ENCODE measurements around the gene XRCC5.

The XRCC5 gene

DNA sequence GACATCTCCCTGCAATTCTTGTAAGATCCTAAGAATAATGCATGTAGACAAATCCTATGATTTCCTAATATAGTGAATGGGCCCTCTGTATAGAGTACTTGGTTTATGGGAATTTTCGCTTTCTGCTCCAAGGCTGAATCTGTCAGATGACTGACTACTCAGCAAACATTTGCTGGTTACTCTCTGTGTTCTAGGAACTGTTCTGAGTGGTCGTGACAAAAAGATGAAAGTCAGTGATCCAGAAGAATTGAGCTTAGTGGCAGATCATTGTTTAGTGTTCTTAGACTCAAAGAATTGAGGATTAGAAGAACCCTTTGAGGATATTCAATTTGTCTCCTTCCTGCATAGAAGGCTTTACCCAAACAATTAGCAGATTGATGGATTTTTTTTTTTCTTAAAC is 10.0 kb downstream of the XRCC5 start:
- Histone ChIP-seq H3K4me3 (ENCODE audit: low read depth, low read length) (no peak overlapping the region), H3K4me1 (ENCODE audit: control insufficient read depth, insufficient read depth, low read length) (0 out of 2 replicates have a peak, but pooled peaks cover 2% of the 10 kb centered on the region), H3K9me3 (ENCODE audit: control insufficient read depth, insufficient read depth, low read depth, low read length) (no peaks in the 10 kb centered on the region), H3K27ac (ENCODE audit: extremely low read depth, low read depth, low read length) (no peak overlapping the region), H3K36me3 (ENCODE audit: control insufficient read depth in 2 of 2, insufficient read depth in 1 of 2, low read length in 2 of 2) (peaks cover 62 to 95% of the 10 kb centered on the region in 2 experiments)
- POLR2A ChIA-PET: interaction anchor here (0.7 kb wide), 1 partner anchor 68 kb away, joined by 3 read pairs; no protein-coding TSS in a partner anchor
- TF ChIP-seq ZNF112 (tag by site-specific recombination; IDR thresholded peaks at IDR 0.05) (no peak), ZNF510 (tag by site-specific recombination; IDR thresholded peaks at IDR 0.05; ENCODE audit: insufficient replicate concordance) (no peak)
- CTCF ChIA-PET: interaction anchor here (0.7 kb wide), 1 partner anchor 9 kb away, joined by 3 read pairs; no protein-coding TSS in a partner anchor

DNA sequence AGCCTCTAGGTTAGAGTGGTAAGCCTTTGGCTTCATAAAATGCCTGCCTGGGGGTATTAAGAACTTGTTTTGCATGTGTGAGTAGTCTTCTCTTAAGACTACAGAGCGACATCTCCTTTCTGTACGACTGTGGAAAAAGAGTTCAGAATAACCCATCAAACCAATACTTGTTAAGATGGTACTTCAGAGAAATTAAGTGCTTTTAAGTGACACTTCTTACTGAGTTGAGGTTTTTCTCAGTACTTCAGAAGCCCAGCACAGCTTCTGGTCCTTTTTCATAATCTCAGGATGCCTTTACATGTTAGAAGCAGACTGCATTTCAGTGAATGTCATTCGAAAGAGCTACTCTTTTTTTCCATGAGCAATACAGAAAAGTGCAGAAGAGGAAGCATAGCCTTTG is 10.8 kb downstream of the XRCC5 start:
- Histone ChIP-seq H3K9me3 (ENCODE audit: control insufficient read depth, insufficient read depth, low read depth, low read length) (no peaks in the 10 kb centered on the region), H3K4me3 (ENCODE audit: low read depth, low read length) (no peak overlapping the region), H3K4me1 (ENCODE audit: control insufficient read depth, insufficient read depth, low read length) (0 out of 2 replicates have a peak, but pooled peaks cover 2% of the 10 kb centered on the region), H3K27ac (ENCODE audit: extremely low read depth, low read depth, low read length) (no peak overlapping the region), H3K36me3 (ENCODE audit: control insufficient read depth in 2 of 2, insufficient read depth in 1 of 2, low read length in 2 of 2) (peaks cover 70 to 98% of the 10 kb centered on the region in 2 experiments)
- CTCF ChIA-PET: interaction anchor here (0.7 to 1.0 kb wide), 2 partner anchors 10 to 56 kb away, joined by 3 read pairs; no protein-coding TSS in a partner anchor
- POLR2A ChIA-PET: no interaction called here
- TF ChIP-seq, protein P1, sequence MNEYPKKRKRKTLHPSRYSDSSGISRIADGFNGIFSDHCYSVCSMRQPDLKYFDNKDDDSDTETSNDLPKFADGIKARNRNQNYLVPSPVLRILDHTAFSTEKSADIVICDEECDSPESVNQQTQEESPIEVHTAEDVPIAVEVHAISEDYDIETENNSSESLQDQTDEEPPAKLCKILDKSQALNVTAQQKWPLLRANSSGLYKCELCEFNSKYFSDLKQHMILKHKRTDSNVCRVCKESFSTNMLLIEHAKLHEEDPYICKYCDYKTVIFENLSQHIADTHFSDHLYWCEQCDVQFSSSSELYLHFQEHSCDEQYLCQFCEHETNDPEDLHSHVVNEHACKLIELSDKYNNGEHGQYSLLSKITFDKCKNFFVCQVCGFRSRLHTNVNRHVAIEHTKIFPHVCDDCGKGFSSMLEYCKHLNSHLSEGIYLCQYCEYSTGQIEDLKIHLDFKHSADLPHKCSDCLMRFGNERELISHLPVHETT (tag by site-specific recombination; IDR thresholded peaks at IDR 0.05): no peak
- TF ChIP-seq, protein P2, sequence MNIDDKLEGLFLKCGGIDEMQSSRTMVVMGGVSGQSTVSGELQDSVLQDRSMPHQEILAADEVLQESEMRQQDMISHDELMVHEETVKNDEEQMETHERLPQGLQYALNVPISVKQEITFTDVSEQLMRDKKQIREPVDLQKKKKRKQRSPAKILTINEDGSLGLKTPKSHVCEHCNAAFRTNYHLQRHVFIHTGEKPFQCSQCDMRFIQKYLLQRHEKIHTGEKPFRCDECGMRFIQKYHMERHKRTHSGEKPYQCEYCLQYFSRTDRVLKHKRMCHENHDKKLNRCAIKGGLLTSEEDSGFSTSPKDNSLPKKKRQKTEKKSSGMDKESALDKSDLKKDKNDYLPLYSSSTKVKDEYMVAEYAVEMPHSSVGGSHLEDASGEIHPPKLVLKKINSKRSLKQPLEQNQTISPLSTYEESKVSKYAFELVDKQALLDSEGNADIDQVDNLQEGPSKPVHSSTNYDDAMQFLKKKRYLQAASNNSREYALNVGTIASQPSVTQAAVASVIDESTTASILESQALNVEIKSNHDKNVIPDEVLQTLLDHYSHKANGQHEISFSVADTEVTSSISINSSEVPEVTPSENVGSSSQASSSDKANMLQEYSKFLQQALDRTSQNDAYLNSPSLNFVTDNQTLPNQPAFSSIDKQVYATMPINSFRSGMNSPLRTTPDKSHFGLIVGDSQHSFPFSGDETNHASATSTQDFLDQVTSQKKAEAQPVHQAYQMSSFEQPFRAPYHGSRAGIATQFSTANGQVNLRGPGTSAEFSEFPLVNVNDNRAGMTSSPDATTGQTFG (tag by site-specific recombination; IDR thresholded peaks at IDR 0.05; ENCODE audit: borderline replicate concordance): no peak
- TF ChIP-seq ZNF677 (tag by site-specific recombination; IDR thresholded peaks at IDR 0.05) (no peak), OVOL3 (tag by site-specific recombination; IDR thresholded peaks at IDR 0.05) (no peak), ZNF785 (tag by site-specific recombination; IDR thresholded peaks at IDR 0.05) (no peak), ZNF211 (tag by site-specific recombination; IDR thresholded peaks at IDR 0.05; ENCODE audit: low read depth) (no peak), ZNF19 (tag by site-specific recombination; IDR thresholded peaks at IDR 0.05; ENCODE audit: low read depth) (no peak), ZNF302 (tag by site-specific recombination; IDR thresholded peaks at IDR 0.05; ENCODE audit: low read depth) (no peak), ZNF585B (tag by site-specific recombination; IDR thresholded peaks at IDR 0.05) (no peak), ZNF223 (tag by site-specific recombination; IDR thresholded peaks at IDR 0.05) (no peak), ZNF292 (tag by site-specific recombination; IDR thresholded peaks at IDR 0.05; ENCODE audit: borderline replicate concordance, low read depth) (no peak), ZNF610 (tag by site-specific recombination; IDR thresholded peaks at IDR 0.05; ENCODE audit: borderline replicate concordance) (no peak), ZNF843 (tag by site-specific recombination; IDR thresholded peaks at IDR 0.05) (no peak), ZNF768 (tag by site-specific recombination; IDR thresholded peaks at IDR 0.05) (no peak)
- TF ChIP-seq, protein P3, sequence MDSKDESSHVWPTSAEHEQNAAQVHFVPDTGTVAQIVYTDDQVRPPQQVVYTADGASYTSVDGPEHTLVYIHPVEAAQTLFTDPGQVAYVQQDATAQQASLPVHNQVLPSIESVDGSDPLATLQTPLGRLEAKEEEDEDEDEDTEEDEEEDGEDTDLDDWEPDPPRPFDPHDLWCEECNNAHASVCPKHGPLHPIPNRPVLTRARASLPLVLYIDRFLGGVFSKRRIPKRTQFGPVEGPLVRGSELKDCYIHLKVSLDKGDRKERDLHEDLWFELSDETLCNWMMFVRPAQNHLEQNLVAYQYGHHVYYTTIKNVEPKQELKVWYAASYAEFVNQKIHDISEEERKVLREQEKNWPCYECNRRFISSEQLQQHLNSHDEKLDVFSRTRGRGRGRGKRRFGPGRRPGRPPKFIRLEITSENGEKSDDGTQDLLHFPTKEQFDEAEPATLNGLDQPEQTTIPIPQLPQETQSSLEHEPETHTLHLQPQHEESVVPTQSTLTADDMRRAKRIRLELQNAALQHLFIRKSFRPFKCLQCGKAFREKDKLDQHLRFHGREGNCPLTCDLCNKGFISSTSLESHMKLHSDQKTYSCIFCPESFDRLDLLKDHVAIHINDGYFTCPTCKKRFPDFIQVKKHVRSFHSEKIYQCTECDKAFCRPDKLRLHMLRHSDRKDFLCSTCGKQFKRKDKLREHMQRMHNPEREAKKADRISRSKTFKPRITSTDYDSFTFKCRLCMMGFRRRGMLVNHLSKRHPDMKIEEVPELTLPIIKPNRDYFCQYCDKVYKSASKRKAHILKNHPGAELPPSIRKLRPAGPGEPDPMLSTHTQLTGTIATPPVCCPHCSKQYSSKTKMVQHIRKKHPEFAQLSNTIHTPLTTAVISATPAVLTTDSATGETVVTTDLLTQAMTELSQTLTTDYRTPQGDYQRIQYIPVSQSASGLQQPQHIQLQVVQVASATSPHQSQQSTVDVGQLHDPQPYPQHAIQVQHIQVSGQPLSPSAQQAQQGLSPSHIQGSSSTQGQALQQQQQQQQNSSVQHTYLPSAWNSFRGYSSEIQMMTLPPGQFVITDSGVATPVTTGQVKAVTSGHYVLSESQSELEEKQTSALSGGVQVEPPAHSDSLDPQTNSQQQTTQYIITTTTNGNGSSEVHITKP (tag by site-specific recombination; IDR thresholded peaks at IDR 0.05): no peak
- TF ChIP-seq, protein P4, sequence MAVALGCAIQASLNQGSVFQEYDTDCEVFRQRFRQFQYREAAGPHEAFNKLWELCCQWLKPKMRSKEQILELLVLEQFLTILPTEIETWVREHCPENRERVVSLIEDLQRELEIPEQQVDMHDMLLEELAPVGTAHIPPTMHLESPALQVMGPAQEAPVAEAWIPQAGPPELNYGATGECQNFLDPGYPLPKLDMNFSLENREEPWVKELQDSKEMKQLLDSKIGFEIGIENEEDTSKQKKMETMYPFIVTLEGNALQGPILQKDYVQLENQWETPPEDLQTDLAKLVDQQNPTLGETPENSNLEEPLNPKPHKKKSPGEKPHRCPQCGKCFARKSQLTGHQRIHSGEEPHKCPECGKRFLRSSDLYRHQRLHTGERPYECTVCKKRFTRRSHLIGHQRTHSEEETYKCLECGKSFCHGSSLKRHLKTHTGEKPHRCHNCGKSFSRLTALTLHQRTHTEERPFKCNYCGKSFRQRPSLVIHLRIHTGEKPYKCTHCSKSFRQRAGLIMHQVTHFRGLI (tag by site-specific recombination; IDR thresholded peaks at IDR 0.05): no peak
- TF ChIP-seq, protein P5, sequence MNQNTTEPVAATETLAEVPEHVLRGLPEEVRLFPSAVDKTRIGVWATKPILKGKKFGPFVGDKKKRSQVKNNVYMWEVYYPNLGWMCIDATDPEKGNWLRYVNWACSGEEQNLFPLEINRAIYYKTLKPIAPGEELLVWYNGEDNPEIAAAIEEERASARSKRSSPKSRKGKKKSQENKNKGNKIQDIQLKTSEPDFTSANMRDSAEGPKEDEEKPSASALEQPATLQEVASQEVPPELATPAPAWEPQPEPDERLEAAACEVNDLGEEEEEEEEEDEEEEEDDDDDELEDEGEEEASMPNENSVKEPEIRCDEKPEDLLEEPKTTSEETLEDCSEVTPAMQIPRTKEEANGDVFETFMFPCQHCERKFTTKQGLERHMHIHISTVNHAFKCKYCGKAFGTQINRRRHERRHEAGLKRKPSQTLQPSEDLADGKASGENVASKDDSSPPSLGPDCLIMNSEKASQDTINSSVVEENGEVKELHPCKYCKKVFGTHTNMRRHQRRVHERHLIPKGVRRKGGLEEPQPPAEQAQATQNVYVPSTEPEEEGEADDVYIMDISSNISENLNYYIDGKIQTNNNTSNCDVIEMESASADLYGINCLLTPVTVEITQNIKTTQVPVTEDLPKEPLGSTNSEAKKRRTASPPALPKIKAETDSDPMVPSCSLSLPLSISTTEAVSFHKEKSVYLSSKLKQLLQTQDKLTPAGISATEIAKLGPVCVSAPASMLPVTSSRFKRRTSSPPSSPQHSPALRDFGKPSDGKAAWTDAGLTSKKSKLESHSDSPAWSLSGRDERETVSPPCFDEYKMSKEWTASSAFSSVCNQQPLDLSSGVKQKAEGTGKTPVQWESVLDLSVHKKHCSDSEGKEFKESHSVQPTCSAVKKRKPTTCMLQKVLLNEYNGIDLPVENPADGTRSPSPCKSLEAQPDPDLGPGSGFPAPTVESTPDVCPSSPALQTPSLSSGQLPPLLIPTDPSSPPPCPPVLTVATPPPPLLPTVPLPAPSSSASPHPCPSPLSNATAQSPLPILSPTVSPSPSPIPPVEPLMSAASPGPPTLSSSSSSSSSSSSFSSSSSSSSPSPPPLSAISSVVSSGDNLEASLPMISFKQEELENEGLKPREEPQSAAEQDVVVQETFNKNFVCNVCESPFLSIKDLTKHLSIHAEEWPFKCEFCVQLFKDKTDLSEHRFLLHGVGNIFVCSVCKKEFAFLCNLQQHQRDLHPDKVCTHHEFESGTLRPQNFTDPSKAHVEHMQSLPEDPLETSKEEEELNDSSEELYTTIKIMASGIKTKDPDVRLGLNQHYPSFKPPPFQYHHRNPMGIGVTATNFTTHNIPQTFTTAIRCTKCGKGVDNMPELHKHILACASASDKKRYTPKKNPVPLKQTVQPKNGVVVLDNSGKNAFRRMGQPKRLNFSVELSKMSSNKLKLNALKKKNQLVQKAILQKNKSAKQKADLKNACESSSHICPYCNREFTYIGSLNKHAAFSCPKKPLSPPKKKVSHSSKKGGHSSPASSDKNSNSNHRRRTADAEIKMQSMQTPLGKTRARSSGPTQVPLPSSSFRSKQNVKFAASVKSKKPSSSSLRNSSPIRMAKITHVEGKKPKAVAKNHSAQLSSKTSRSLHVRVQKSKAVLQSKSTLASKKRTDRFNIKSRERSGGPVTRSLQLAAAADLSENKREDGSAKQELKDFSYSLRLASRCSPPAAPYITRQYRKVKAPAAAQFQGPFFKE (tag by site-specific recombination; IDR thresholded peaks at IDR 0.05; ENCODE audit: borderline replicate concordance): no peak

Data from HEK293 (cell line).